ENCODE results near the gene HS1BP3. TPM values are rescaled to one million over a fixed set of nuclear protein-coding genes. Genes with fewer than 3 reads are reported as not detected.

Gene HS1BP3
- total RNA-seq, 5 donors from 2014 or later (not counting 1 experiment from before 2014, with no cell fraction given) = 11.1 to 20.7 (median 17.2) TPM

GRCh38 chr2:20637147-20637546 is 13.8 kb downstream of the HS1BP3 start:
- no peaks in the 10 kb centered on the region for H3K9me3 Mint-ChIP-seq
- peaks cover 20 to 47% of the 10 kb centered on the region in 2 donors for H3K36me3 ChIP-seq (ENCODE audit: control insufficient read depth in 2 of 2, extremely low read depth in 1 of 2, insufficient read depth in 1 of 2, low read length in 1 of 2)
- 93% methylated on average over 6 of the region's 13 CpGs for WGBS (ENCODE audit: insufficient coverage)
- peaks cover 0 to 3% (median 0%) of the 10 kb centered on the region in 3 donors for H3K4me1 Mint-ChIP-seq
- H3K4me3 ChIP-seq (ENCODE audit: control insufficient read depth in 1 of 2, extremely low read depth in 1 of 2, low read length in 1 of 2) = no peak overlapping the region
- H3K4me3 Mint-ChIP-seq = no peak overlapping the region
- no peaks in the 10 kb centered on the region for H3K9me3 ChIP-seq
- ChIA-PET POLR2A (no interaction called here), CTCF (no interaction called here)
- no peaks in the 10 kb centered on the region for H3K27me3 Mint-ChIP-seq
- H3K36me3 Mint-ChIP-seq = peaks cover 42% of the 10 kb centered on the region
- no peak overlapping the region for H3K27ac ChIP-seq (ENCODE audit: low read length)
- no peak for ATAC-seq (replicated peaks in 1 of 4)
- DNase-seq = no peak
- H3K4me1 ChIP-seq (ENCODE audit: control insufficient read depth in 1 of 2, extremely low read depth in 1 of 2, insufficient read depth in 2 of 2, low read length in 2 of 2) = peaks cover 0 to 2% of the 10 kb centered on the region in 2 experiments
- H3K27ac Mint-ChIP-seq = no peak overlapping the region
- no peaks in the 10 kb centered on the region for H3K27me3 ChIP-seq (replicated peaks in 1 of 2; ENCODE audit: control insufficient read depth in 2 of 2, extremely low read depth in 1 of 2, insufficient read depth in 2 of 2, low read length in 1 of 2)

DNA sequence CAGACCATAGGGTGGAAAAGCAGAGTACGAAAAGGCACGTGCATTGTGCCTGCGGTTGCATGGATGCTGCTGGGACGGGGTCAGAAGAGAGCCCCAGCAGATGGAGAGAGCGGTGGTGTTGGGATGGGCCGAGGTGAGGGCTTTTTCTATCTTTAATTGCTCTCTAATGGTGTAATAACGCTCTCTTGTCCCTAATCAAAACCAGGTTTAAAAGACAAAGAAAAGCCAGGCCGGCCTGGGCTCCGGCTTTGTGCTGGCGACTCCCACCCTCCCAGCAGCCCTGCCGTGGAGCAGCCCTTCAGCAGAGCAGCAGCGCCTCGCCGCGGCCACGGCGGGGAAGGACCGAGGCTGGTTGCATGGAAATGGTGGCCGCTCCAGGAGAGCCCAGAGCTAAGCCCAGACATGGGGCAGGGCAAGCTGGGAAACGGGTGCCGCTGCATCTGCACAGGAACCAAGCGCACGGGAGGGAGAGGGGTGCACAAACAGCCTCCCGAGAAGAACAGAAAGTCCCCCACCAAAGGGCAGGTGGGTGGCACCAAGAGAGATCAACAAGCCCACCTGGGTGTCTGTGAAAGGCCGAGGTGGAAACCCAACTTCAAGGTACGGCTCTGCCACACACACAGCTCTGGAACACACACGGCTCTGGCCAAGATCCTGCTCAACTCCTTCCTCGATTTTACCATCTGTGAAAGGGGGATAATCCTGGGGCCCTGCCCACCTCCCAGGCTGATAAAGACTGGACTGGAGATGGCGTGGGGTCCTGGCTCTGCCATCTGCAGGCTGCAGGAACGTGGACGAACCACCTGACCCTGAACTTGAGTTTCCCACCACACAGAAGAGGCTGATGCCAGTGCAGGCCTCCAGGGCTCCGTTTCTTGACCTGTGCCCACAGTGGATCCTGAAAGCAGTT is 15.0 kb downstream of the HS1BP3 start:
- no peaks in the 10 kb centered on the region for H3K27me3 ChIP-seq (replicated peaks in 1 of 2; ENCODE audit: control insufficient read depth in 2 of 2, extremely low read depth in 1 of 2, insufficient read depth in 2 of 2, low read length in 1 of 2)
- Mint-ChIP-seq H3K9me3 (no peaks in the 10 kb centered on the region), H3K4me1 (no peaks in the 10 kb centered on the region), H3K27ac (no peak overlapping the region), H3K27me3 (no peaks in the 10 kb centered on the region), H3K4me3 (no peak overlapping the region), H3K36me3 (peaks cover 37% of the 10 kb centered on the region)
- peak in 3 of 4 experiments; percentile 27 to 79 (median 46) for ATAC-seq (replicated peaks in 1 of 4)
- POLR2A ChIA-PET = no interaction called here
- peaks cover 19 to 45% of the 10 kb centered on the region in 2 donors for H3K36me3 ChIP-seq (ENCODE audit: control insufficient read depth in 2 of 2, extremely low read depth in 1 of 2, insufficient read depth in 1 of 2, low read length in 1 of 2)
- H3K4me3 ChIP-seq (ENCODE audit: control insufficient read depth in 1 of 2, extremely low read depth in 1 of 2, low read length in 1 of 2) = no peak overlapping the region
- peak in 24 of 35 experiments; percentile 6 to 51 (median 26) for DNase-seq
- CTCF ChIA-PET = interaction anchor here in 1 of 2 donors (0.6 to 1.0 kb wide), 2 partner anchors 53 to 225 kb away, joined by 3 to 4 read pairs; no protein-coding TSS in a partner anchor
- 61% methylated on average over 24 of the region's 32 CpGs for WGBS (ENCODE audit: insufficient coverage)
- no peaks in the 10 kb centered on the region for H3K9me3 ChIP-seq
- H3K27ac ChIP-seq (ENCODE audit: low read length) = no peak overlapping the region
- H3K4me1 ChIP-seq (ENCODE audit: control insufficient read depth in 1 of 2, extremely low read depth in 1 of 2, insufficient read depth in 2 of 2, low read length in 2 of 2) = no peaks in the 10 kb centered on the region

- no peak overlapping the region for H3K27ac ChIP-seq (ENCODE audit: low read length)
- peaks cover 18 to 51% of the 10 kb centered on the region in 2 donors for H3K36me3 ChIP-seq (ENCODE audit: control insufficient read depth in 2 of 2, extremely low read depth in 1 of 2, insufficient read depth in 1 of 2, low read length in 1 of 2)
- no peaks in the 10 kb centered on the region for H3K4me1 ChIP-seq (ENCODE audit: control insufficient read depth in 1 of 2, extremely low read depth in 1 of 2, insufficient read depth in 2 of 2, low read length in 2 of 2)
- POLR2A ChIA-PET = no interaction called here
- H3K36me3 Mint-ChIP-seq = peaks cover 36% of the 10 kb centered on the region
- H3K4me3 ChIP-seq (ENCODE audit: control insufficient read depth in 1 of 2, extremely low read depth in 1 of 2, low read length in 1 of 2) = no peak overlapping the region
- no CpG with 5 or more reads among the region's 5 CpGs for WGBS (ENCODE audit: insufficient coverage)
- H3K4me1 Mint-ChIP-seq = no peaks in the 10 kb centered on the region
- H3K4me3 Mint-ChIP-seq = no peak overlapping the region
- DNase-seq (no peak), ATAC-seq (replicated peaks in 1 of 4) (no peak)
- H3K9me3 Mint-ChIP-seq = no peaks in the 10 kb centered on the region
- H3K9me3 ChIP-seq = no peaks in the 10 kb centered on the region
- no peaks in the 10 kb centered on the region for H3K27me3 ChIP-seq (replicated peaks in 1 of 2; ENCODE audit: control insufficient read depth in 2 of 2, extremely low read depth in 1 of 2, insufficient read depth in 2 of 2, low read length in 1 of 2)
- CTCF ChIA-PET = no interaction called here
- no peaks in the 10 kb centered on the region for H3K27me3 Mint-ChIP-seq
- H3K27ac Mint-ChIP-seq = no peak overlapping the region
These were observed 15.8 kb downstream of the HS1BP3 start for GRCh38 chr2:20635113-20635510.

DNA sequence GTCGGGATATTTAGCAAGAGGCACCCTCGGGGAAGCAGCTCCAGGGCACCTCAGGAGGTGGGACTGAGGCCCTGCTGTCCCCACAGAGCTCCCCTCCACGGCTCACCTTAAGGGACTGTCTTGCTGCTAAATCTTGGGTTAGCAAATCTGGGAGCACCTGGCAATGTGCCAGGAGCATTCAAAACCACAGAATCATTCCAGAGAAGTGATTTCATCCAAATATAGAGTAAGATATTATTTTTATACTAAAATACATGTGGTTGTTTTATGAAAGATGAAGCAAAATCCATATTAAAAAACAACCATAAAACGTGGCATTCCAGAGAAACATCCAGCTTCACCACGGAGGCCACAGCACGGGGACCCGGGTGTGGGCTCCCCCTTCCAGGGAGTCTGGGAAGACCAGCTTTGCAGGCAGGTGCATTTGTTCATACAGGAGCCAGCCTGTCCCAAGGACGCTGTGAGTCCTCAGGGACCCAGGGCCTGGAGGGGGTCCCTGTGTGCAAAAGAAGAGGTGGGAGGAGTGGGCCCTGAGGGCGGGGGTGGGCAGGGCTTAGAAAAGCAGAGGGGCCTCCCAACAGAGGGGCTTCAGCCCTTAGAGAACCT is 16.3 kb downstream of the HS1BP3 start:
- 100% methylated on average over 4 of the region's 9 CpGs for WGBS (ENCODE audit: insufficient coverage)
- Mint-ChIP-seq H3K36me3 (peaks cover 36% of the 10 kb centered on the region), H3K4me3 (no peak overlapping the region), H3K27me3 (no peaks in the 10 kb centered on the region), H3K4me1 (no peaks in the 10 kb centered on the region), H3K27ac (no peak overlapping the region), H3K9me3 (no peaks in the 10 kb centered on the region)
- no peak overlapping the region for H3K27ac ChIP-seq (ENCODE audit: low read length)
- no peak overlapping the region for H3K4me3 ChIP-seq (ENCODE audit: control insufficient read depth in 1 of 2, extremely low read depth in 1 of 2, low read length in 1 of 2)
- H3K9me3 ChIP-seq = no peaks in the 10 kb centered on the region
- ChIA-PET CTCF (interaction anchor here in 1 of 2 donors (0.5 to 0.7 kb wide), 2 partner anchors 396 to 433 kb away, joined by 3 to 8 read pairs; no protein-coding TSS in a partner anchor), POLR2A (no interaction called here)
- DNase-seq (no peak), ATAC-seq (replicated peaks in 1 of 4) (no peak)
- H3K36me3 ChIP-seq (ENCODE audit: control insufficient read depth in 2 of 2, extremely low read depth in 1 of 2, insufficient read depth in 1 of 2, low read length in 1 of 2) = peaks cover 14 to 46% of the 10 kb centered on the region in 2 donors
- H3K27me3 ChIP-seq (replicated peaks in 1 of 2; ENCODE audit: control insufficient read depth in 2 of 2, extremely low read depth in 1 of 2, insufficient read depth in 2 of 2, low read length in 1 of 2) = no peaks in the 10 kb centered on the region
- H3K4me1 ChIP-seq (ENCODE audit: control insufficient read depth in 1 of 2, extremely low read depth in 1 of 2, insufficient read depth in 2 of 2, low read length in 2 of 2) = no peaks in the 10 kb centered on the region

- DNase-seq (no peak), ATAC-seq (replicated peaks in 1 of 4) (no peak)
- no peaks in the 10 kb centered on the region for H3K4me1 Mint-ChIP-seq
- no peaks in the 10 kb centered on the region for H3K9me3 ChIP-seq
- H3K4me1 ChIP-seq (ENCODE audit: control insufficient read depth in 1 of 2, extremely low read depth in 1 of 2, insufficient read depth in 2 of 2, low read length in 2 of 2) = no peaks in the 10 kb centered on the region
- no peaks in the 10 kb centered on the region for H3K27me3 ChIP-seq (replicated peaks in 1 of 2; ENCODE audit: control insufficient read depth in 2 of 2, extremely low read depth in 1 of 2, insufficient read depth in 2 of 2, low read length in 1 of 2)
- no peaks in the 10 kb centered on the region for H3K9me3 Mint-ChIP-seq
- H3K4me3 Mint-ChIP-seq = no peak overlapping the region
- WGBS (ENCODE audit: insufficient coverage) = 86% methylated on average over 17 of the region's 18 CpGs
- peaks cover 33% of the 10 kb centered on the region for H3K36me3 Mint-ChIP-seq
- peaks cover 13 to 41% of the 10 kb centered on the region in 2 donors for H3K36me3 ChIP-seq (ENCODE audit: control insufficient read depth in 2 of 2, extremely low read depth in 1 of 2, insufficient read depth in 1 of 2, low read length in 1 of 2)
- CTCF ChIA-PET = interaction anchor here in 1 of 2 donors (0.5 to 0.7 kb wide), 2 partner anchors 395 to 433 kb away, joined by 3 to 8 read pairs; no protein-coding TSS in a partner anchor
- no peak overlapping the region for H3K4me3 ChIP-seq (ENCODE audit: control insufficient read depth in 1 of 2, extremely low read depth in 1 of 2, low read length in 1 of 2)
- H3K27ac ChIP-seq (ENCODE audit: low read length) = no peak overlapping the region
- no peak overlapping the region for H3K27ac Mint-ChIP-seq
- no peaks in the 10 kb centered on the region for H3K27me3 Mint-ChIP-seq
- POLR2A ChIA-PET = no interaction called here
These were observed 16.9 kb downstream of the HS1BP3 start for GRCh38 chr2:20633794-20634506.

- ATAC-seq (replicated peaks in 1 of 4) = no peak
- Histone ChIP-seq H3K27ac (ENCODE audit: low read length) (no peak overlapping the region), H3K4me1 (ENCODE audit: control insufficient read depth in 1 of 2, extremely low read depth in 1 of 2, insufficient read depth in 2 of 2, low read length in 2 of 2) (no peaks in the 10 kb centered on the region), H3K27me3 (replicated peaks in 1 of 2; ENCODE audit: control insufficient read depth in 2 of 2, extremely low read depth in 1 of 2, insufficient read depth in 2 of 2, low read length in 1 of 2) (no peaks in the 10 kb centered on the region), H3K9me3 (no peaks in the 10 kb centered on the region), H3K4me3 (ENCODE audit: control insufficient read depth in 1 of 2, extremely low read depth in 1 of 2, low read length in 1 of 2) (no peak overlapping the region), H3K36me3 (ENCODE audit: control insufficient read depth in 2 of 2, extremely low read depth in 1 of 2, insufficient read depth in 1 of 2, low read length in 1 of 2) (peaks cover 13 to 33% of the 10 kb centered on the region in 2 donors)
- Mint-ChIP-seq H3K27me3 (no peaks in the 10 kb centered on the region), H3K4me1 (no peaks in the 10 kb centered on the region), H3K27ac (no peak overlapping the region), H3K36me3 (peaks cover 39% of the 10 kb centered on the region), H3K9me3 (no peaks in the 10 kb centered on the region), H3K4me3 (no peak overlapping the region)
- CTCF ChIA-PET = no interaction called here
- POLR2A ChIA-PET = no interaction called here
- no peak for DNase-seq
- WGBS (ENCODE audit: insufficient coverage) = 100% methylated on average over 1 of the region's 4 CpGs
These were observed 17.9 kb downstream of the HS1BP3 start for GRCh38 chr2:20633001-20633400.

Measured in T-cell (primary cell).